Neural cell (in vitro differentiated cells): ENCODE measurements around the gene KRT82.

Source experiments
- EZH2 ChIP-seq: fragments of 200-600, 300-800 bp; shearing (Covaris generic), sonication (generic); IDR thresholded peaks from 2 replicates; pipeline ENCODE4 v1.6.1; 2014; ENCODE audit warnings: antibody characterized with exemption, low read length, borderline replicate concordance, mild to moderate bottlenecking; ENCODE audit not compliant: insufficient read depth, poor library complexity, severe bottlenecking
- POLR2AphosphoS5 ChIP-seq: IDR thresholded peaks from 2 replicates; pipeline ENCODE4 v1.6.1; 2012
- RAD21 ChIP-seq: fragments of 450-650 bp; conservative IDR thresholded peaks from 2 replicates; pipeline ENCODE4 v1.6.1; 2014; ENCODE audit warnings: antibody characterized with exemption, mild to moderate bottlenecking, moderate library complexity
- TF ChIP-seq, protein P1 (sequence below): fragments of 450-650 bp; IDR thresholded peaks from 2 replicates; pipeline ENCODE4 v1.5.1; 2014; ENCODE audit warnings: antibody characterized with exemption, mild to moderate bottlenecking, moderate library complexity; ENCODE audit not compliant: poor library complexity, severe bottlenecking

DNA sequence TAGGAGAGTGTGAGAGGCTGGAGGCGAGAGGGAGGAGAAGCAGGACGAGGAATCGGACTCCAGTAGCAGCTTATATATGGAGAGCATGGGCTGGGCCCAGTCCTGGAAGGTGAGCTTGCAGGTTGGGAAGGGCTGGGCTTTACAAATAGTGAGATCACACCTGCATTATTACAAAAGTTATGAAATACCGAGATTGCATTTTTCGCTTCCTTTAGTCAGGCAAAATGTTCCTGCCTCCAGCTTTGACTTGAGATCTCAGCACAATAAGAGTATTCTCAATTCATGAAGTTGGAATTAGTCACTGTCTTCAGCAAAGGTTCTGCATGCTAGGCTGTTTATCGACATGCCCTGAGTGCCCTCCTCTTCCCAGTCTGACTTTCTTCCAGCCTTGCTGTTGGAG, 46.0 kb upstream of the KRT82 start, which contains the start of gene KRT6B:
- TF ChIP-seq POLR2AphosphoS5 = no peak
- TF ChIP-seq, protein P1, sequence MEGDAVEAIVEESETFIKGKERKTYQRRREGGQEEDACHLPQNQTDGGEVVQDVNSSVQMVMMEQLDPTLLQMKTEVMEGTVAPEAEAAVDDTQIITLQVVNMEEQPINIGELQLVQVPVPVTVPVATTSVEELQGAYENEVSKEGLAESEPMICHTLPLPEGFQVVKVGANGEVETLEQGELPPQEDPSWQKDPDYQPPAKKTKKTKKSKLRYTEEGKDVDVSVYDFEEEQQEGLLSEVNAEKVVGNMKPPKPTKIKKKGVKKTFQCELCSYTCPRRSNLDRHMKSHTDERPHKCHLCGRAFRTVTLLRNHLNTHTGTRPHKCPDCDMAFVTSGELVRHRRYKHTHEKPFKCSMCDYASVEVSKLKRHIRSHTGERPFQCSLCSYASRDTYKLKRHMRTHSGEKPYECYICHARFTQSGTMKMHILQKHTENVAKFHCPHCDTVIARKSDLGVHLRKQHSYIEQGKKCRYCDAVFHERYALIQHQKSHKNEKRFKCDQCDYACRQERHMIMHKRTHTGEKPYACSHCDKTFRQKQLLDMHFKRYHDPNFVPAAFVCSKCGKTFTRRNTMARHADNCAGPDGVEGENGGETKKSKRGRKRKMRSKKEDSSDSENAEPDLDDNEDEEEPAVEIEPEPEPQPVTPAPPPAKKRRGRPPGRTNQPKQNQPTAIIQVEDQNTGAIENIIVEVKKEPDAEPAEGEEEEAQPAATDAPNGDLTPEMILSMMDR = no peak
- no peak for TF ChIP-seq EZH2
- no peak for TF ChIP-seq RAD21
